Calu3 (cell line): Measurements from ENCODE around the gene TIMM17A. TPM values are rescaled to one million over a fixed set of nuclear protein-coding genes. Genes with fewer than 3 reads are reported as not detected.
"Not testable (repeated sequence)": the region's sequence is repeated elsewhere in the genome, so short reads cannot be mapped to it uniquely, and the experiment has no call there.

ENCODE experiments used
- BruUV-seq: library from RNA; stranded (reverse); fragments of 400-500 nt; replicated peaks from 2 replicates; lab custom pipeline; 2021; lab: Mats Ljungman, UMichigan
- CTCF ChIA-PET: fragments of 300-600 bp; sonication (Branson Sonifier 250); formaldehyde crosslinking; loops from one replicate; lab custom pipeline; 2022; ENCODE audit warnings: antibody characterized with exemption; lab: Charles Lee
- DNase-seq: peaks from one replicate; pipeline ENCODE4 v3.0.0; 2022
- H3K27ac Mint-ChIP-seq: one replicate; pipeline ENCODE4 v1.8.0; 2022; ENCODE audit warnings: mixed read lengths; ENCODE audit not compliant: unreplicated experiment
- H3K27me3 Mint-ChIP-seq: one replicate; pipeline ENCODE4 v1.8.0; 2022; ENCODE audit warnings: mixed read lengths; ENCODE audit not compliant: unreplicated experiment
- H3K36me3 Mint-ChIP-seq: one replicate; pipeline ENCODE4 v1.8.0; 2022; ENCODE audit warnings: mild to moderate bottlenecking, moderate library complexity, mixed read lengths; ENCODE audit not compliant: insufficient read depth, unreplicated experiment
- H3K4me1 Mint-ChIP-seq: one replicate; pipeline ENCODE4 v1.8.0; 2022; ENCODE audit warnings: mild to moderate bottlenecking, low read depth, mixed read lengths; ENCODE audit not compliant: unreplicated experiment
- H3K4me3 Mint-ChIP-seq: one replicate; pipeline ENCODE4 v1.8.0; 2022; ENCODE audit warnings: mild to moderate bottlenecking, low read depth, moderate library complexity, mixed read lengths; ENCODE audit not compliant: unreplicated experiment
- H3K9me3 Mint-ChIP-seq: one replicate; pipeline ENCODE4 v1.8.0; 2022; ENCODE audit warnings: low read depth, mixed read lengths; ENCODE audit not compliant: unreplicated experiment
- CTCF ChIP-seq: fragments of 200-600 bp; IDR thresholded peaks from one replicate; pipeline ENCODE4 v1.8.0; 2022; ENCODE audit warnings: antibody characterized with exemption; ENCODE audit not compliant: unreplicated experiment
- intact Hi-C: fragments of 100-400 bp; cut with micrococcal nuclease; formaldehyde crosslinking; loops from one replicate; pipeline ENCODE4 v1.10.0; 2022; ENCODE audit not compliant: unreplicated experiment
- microRNA-seq: library from miRNA; unstranded; fragments of <30 nt; microRNA quantifications from one replicate; pipeline ENCODE4 v1.2.0, GENCODE V29; 2022
- total RNA-seq: library from RNA; stranded (reverse); gene quantifications from 2 replicates; pipeline ENCODE4 v1.2.3, GENCODE V29; 2022

Gene TIMM17A
- total RNA-seq, 1 experiment from 2014 or later: 85.3 TPM

- H3K27me3 Mint-ChIP-seq: no peaks in the 10 kb centered on the region
- TF ChIP-seq CTCF: no peak
- H3K4me1 Mint-ChIP-seq: peaks cover 78% of the 10 kb centered on the region
- no TSS peak for BruUV-seq
- intact Hi-C loops: loop anchor here (1.0 to 2.0 kb wide), 4 partner anchors 28 to 88 kb away; no protein-coding TSS in a partner anchor
- H3K4me3 Mint-ChIP-seq: peak overlapping the region; percentile 92
- peak overlapping the region; percentile 89 for H3K27ac Mint-ChIP-seq
- CTCF ChIA-PET: interaction anchor here (0.6 to 5.3 kb wide), 13 partner anchors 11 to 611 kb away, joined by 3 to 27 read pairs (median 7); no protein-coding TSS in a partner anchor
- peak; percentile 95 for DNase-seq
- no peaks in the 10 kb centered on the region for H3K9me3 Mint-ChIP-seq
- peaks cover 84% of the 10 kb centered on the region for H3K36me3 Mint-ChIP-seq
Observed at GRCh38 chr1:202018468-202019234, 63.3 kb downstream of the TIMM17A start.

- not testable (repeated sequence) for H3K9me3 Mint-ChIP-seq, DNase-seq, H3K27me3 Mint-ChIP-seq, BruUV-seq
- Mint-ChIP-seq H3K27ac (peak overlapping the region; percentile 89), H3K4me3 (peak overlapping the region; percentile 92), H3K36me3 (peaks cover 78% of the 10 kb centered on the region), H3K4me1 (peaks cover 78% of the 10 kb centered on the region)
- CTCF ChIA-PET: interaction anchor here (0.7 to 1.2 kb wide), 3 partner anchors 11 to 87 kb away, joined by 3 to 5 read pairs (median 4); no protein-coding TSS in a partner anchor
- intact Hi-C loops: loop anchor here (2.0 kb wide), 2 partner anchors 38 to 88 kb away; no protein-coding TSS in a partner anchor
Observed at GRCh38 chr1:202019235-202019558, 63.9 kb downstream of the TIMM17A start.

Small RNA genes lying within 50 kb of the gene (microRNA-seq; reads per million reads assigned to microRNA genes)
- gene MIR6740: not detected

Other genes with a start within 250 kb of the TIMM17A start
- gene IPO9, start 126.3 kb upstream of the TIMM17A start, total RNA-seq: 86.3 and 98.8 TPM in 2 replicates
- gene SHISA4, start 66.6 kb upstream of the TIMM17A start, total RNA-seq: 9.9 and 13.7 TPM in 2 replicates
- gene LMOD1, start 9.0 kb upstream of the TIMM17A start, total RNA-seq: not detected in 2 replicates
- 86.1 and 91.6 TPM in 2 replicates for gene RNPEP, start 27.1 kb downstream of the TIMM17A start, total RNA-seq
- 830 and 907 TPM in 2 replicates for gene ELF3, start 55.1 kb downstream of the TIMM17A start, total RNA-seq
- gene GPR37L1, start 167.4 kb downstream of the TIMM17A start, total RNA-seq: 0.12 and 0.22 TPM in 2 replicates
- 64.1 and 66.9 TPM in 2 replicates for gene ARL8A, start 189.2 kb downstream of the TIMM17A start, total RNA-seq
- not detected in 2 replicates for gene PTPN7, start 205.1 kb downstream of the TIMM17A start, total RNA-seq
- not detected in 2 replicates for gene LGR6, start 238.3 kb downstream of the TIMM17A start, total RNA-seq